Measurements from ENCODE around the gene PSD4. TPM values are rescaled to one million over a fixed set of nuclear protein-coding genes. Genes with fewer than 3 reads are reported as not detected.

Gene PSD4
- total and polyA plus RNA-seq, 4 donors = 20.9 to 48.1 (median 29.0) TPM

- no peaks in the 10 kb centered on the region for H3K27me3 ChIP-seq (ENCODE audit: control insufficient read depth in 3 of 3, insufficient read depth in 3 of 3, low read length in 2 of 3)
- H3K4me1 ChIP-seq (ENCODE audit: control insufficient read depth in 5 of 5, insufficient read depth in 5 of 5, low read length in 5 of 5) = no peaks in the 10 kb centered on the region
- WGBS, 2 donors = 86 to 96% methylated on average over 1 of the region's 1 CpG
- H3K9ac ChIP-seq (ENCODE audit: insufficient read depth in 1 of 2, low read length in 2 of 2) = no peak overlapping the region
- no peak for ATAC-seq (ENCODE audit: insufficient read depth, low FRiP score)
- no peak overlapping the region for H3K27ac ChIP-seq (ENCODE audit: low read depth in 1 of 2, low read length in 1 of 2)
- no peak overlapping the region for H3K4me3 ChIP-seq
- DNase-seq = no peak
- H3K36me3 ChIP-seq (ENCODE audit: control insufficient read depth in 4 of 4, insufficient read depth in 4 of 4, low read length in 4 of 4) = no peaks in the 10 kb centered on the region
- H3K9me3 ChIP-seq (ENCODE audit: control insufficient read depth in 4 of 4, insufficient read depth in 3 of 4, low read length in 3 of 4) = peaks cover 0 to 2% (median 0%) of the 10 kb centered on the region in 4 donors
- no peak for TF ChIP-seq CTCF (IDR thresholded peaks at IDR 0.05; ENCODE audit: control extremely low read depth, extremely low read depth)
These were observed 24.1 kb upstream of the PSD4 start for GRCh38 chr2:113149553-113150257.

- no peak overlapping the region for H3K27ac ChIP-seq (ENCODE audit: low read depth in 1 of 2, low read length in 1 of 2)
- ATAC-seq (ENCODE audit: insufficient read depth, low FRiP score) = no peak
- H3K27me3 ChIP-seq (ENCODE audit: control insufficient read depth in 3 of 3, insufficient read depth in 3 of 3, low read length in 2 of 3) = no peaks in the 10 kb centered on the region
- no peak overlapping the region for H3K9ac ChIP-seq (ENCODE audit: insufficient read depth in 1 of 2, low read length in 2 of 2)
- no peak for DNase-seq
- H3K4me1 ChIP-seq (ENCODE audit: control insufficient read depth in 5 of 5, insufficient read depth in 5 of 5, low read length in 5 of 5) = no peaks in the 10 kb centered on the region
- no peak for TF ChIP-seq CTCF (IDR thresholded peaks at IDR 0.05; ENCODE audit: control extremely low read depth, extremely low read depth)
- no peak overlapping the region for H3K4me3 ChIP-seq
- 92 to 93% methylated on average over 5 of the region's 5 CpGs for WGBS, 2 donors
- H3K36me3 ChIP-seq (ENCODE audit: control insufficient read depth in 4 of 4, insufficient read depth in 4 of 4, low read length in 4 of 4) = no peaks in the 10 kb centered on the region
- peaks cover 0 to 2% (median 0%) of the 10 kb centered on the region in 4 donors for H3K9me3 ChIP-seq (ENCODE audit: control insufficient read depth in 4 of 4, insufficient read depth in 3 of 4, low read length in 3 of 4)
These were observed 23.5 kb upstream of the PSD4 start for GRCh38 chr2:113150258-113150601.

- Histone ChIP-seq H3K4me3 (no peak overlapping the region), H3K36me3 (ENCODE audit: control insufficient read depth in 4 of 4, insufficient read depth in 4 of 4, low read length in 4 of 4) (no peaks in the 10 kb centered on the region), H3K27ac (ENCODE audit: low read depth in 1 of 2, low read length in 1 of 2) (no peak overlapping the region), H3K27me3 (ENCODE audit: control insufficient read depth in 3 of 3, insufficient read depth in 3 of 3, low read length in 2 of 3) (no peaks in the 10 kb centered on the region), H3K4me1 (ENCODE audit: control insufficient read depth in 5 of 5, insufficient read depth in 5 of 5, low read length in 5 of 5) (peaks cover 0 to 19% (median 0%) of the 10 kb centered on the region in 5 donors), H3K9me3 (ENCODE audit: control insufficient read depth in 4 of 4, insufficient read depth in 3 of 4, low read length in 3 of 4) (no peaks in the 10 kb centered on the region), H3K9ac (ENCODE audit: insufficient read depth in 1 of 2, low read length in 2 of 2) (no peak overlapping the region)
- WGBS, 2 donors = 89 to 93% methylated on average over 5 of the region's 5 CpGs
- TF ChIP-seq CTCF (IDR thresholded peaks at IDR 0.05; ENCODE audit: control extremely low read depth, extremely low read depth) = no peak
- ATAC-seq (ENCODE audit: insufficient read depth, low FRiP score) = no peak
- DNase-seq = no peak
These were observed 18.4 kb upstream of the PSD4 start for GRCh38 chr2:113155331-113155730.

Data from lung (tissue), 12 donors.